CD14-positive monocyte (primary cell): ENCODE measurements around the gene CYP46A1. TPM values are rescaled to one million over a fixed set of nuclear protein-coding genes. Genes with fewer than 3 reads are reported as not detected.

Experiments used
- DNase-seq, 3 donors: peaks; one replicate each; pipeline ENCODE4 v3.0.0-alpha.2; 2011 to 2022
- H2AFZ ChIP-seq: 2 replicates; pipeline ENCODE4 v1.6.0; 2012; ENCODE audit warnings: mild to moderate bottlenecking, low read depth, low read length, inconsistent platforms; ENCODE audit not compliant: insufficient read depth, poor library complexity, severe bottlenecking
- H3K27ac ChIP-seq, 2 donors: 1 replicate in 1 of 2; 2 replicates in 1 of 2; pipeline ENCODE4 v1.5.1; 2012 to 2013; ENCODE audit warnings: low read length in 2 of 2, control low read depth in 1 of 2, inconsistent platforms in 1 of 2, low read depth in 1 of 2, mild to moderate bottlenecking in 1 of 2
- H3K27me3 ChIP-seq, 2 donors: one replicate each; pipeline versions ENCODE4 v1.6.0 to v1.6.1; 2011 to 2013; ENCODE audit warnings: low read length in 2 of 2; ENCODE audit not compliant: control insufficient read depth in 2 of 2, insufficient read depth in 2 of 2
- H3K36me3 ChIP-seq, 2 donors: replicated peaks in 1 of 2; 1 replicate in 1 of 2; 2 replicates in 1 of 2; pipeline versions ENCODE4 v1.5.1 to v1.6.1; 2012 to 2013; ENCODE audit warnings: low read length in 2 of 2, control low read depth in 1 of 2, inconsistent platforms in 1 of 2, mild to moderate bottlenecking in 1 of 2; ENCODE audit not compliant: insufficient read depth in 2 of 2, control insufficient read depth in 1 of 2
- H3K4me1 ChIP-seq, 2 donors: 1 replicate in 1 of 2; 2 replicates in 1 of 2; pipeline versions ENCODE4 v1.5.1 to v1.6.1; 2012 to 2013; ENCODE audit warnings: low read length in 2 of 2, control low read depth in 1 of 2, inconsistent platforms in 1 of 2, mild to moderate bottlenecking in 1 of 2, moderate library complexity in 1 of 2; ENCODE audit not compliant: insufficient read depth in 2 of 2, control insufficient read depth in 1 of 2
- H3K4me2 ChIP-seq: replicated peaks from 2 replicates; pipeline ENCODE3; 2012; ENCODE audit warnings: low read length, moderate library complexity, mild to moderate bottlenecking; ENCODE audit not compliant: poor library complexity, severe bottlenecking; ENCODE audit errors: extremely low read depth
- H3K4me3 ChIP-seq, 3 experiments: fragments of 200-600 bp in 1 of 3; sonication (generic) in 1 of 3; replicated peaks in 1 of 3; 1 replicate in 2 of 3; 2 replicates in 1 of 3; pipeline ENCODE4 v1.5.1; 2011 to 2013; ENCODE audit warnings: low read length in 3 of 3, mild to moderate bottlenecking in 3 of 3, control low read depth in 2 of 3, low read depth in 2 of 3, inconsistent platforms in 1 of 3, moderate library complexity in 1 of 3
- H3K79me2 ChIP-seq: 2 replicates; pipeline ENCODE4 v1.6.0; 2012; ENCODE audit warnings: mild to moderate bottlenecking, control low read depth, inconsistent platforms, low read length, moderate library complexity; ENCODE audit not compliant: insufficient read depth
- H3K9ac ChIP-seq: 2 replicates; pipeline ENCODE4 v1.6.0; 2017; ENCODE audit warnings: low read length, mild to moderate bottlenecking; ENCODE audit not compliant: insufficient read depth, poor library complexity, severe bottlenecking
- H3K9me3 ChIP-seq, 2 donors: replicated peaks in 1 of 2; 1 replicate in 1 of 2; 2 replicates in 1 of 2; pipeline versions ENCODE4 v1.5.1 to v1.6.1; 2012 to 2013; ENCODE audit warnings: low read length in 2 of 2, control low read depth in 1 of 2; ENCODE audit not compliant: control insufficient read depth in 1 of 2, insufficient read depth in 1 of 2
- H4K20me1 ChIP-seq: 2 replicates; pipeline ENCODE4 v1.6.0; 2012; ENCODE audit warnings: mild to moderate bottlenecking, low read length, control low read depth, moderate library complexity; ENCODE audit not compliant: insufficient read depth
- H3K27ac Mint-ChIP-seq, 7 donors: one replicate each; pipeline ENCODE4 v1.8.0; 2020; ENCODE audit warnings: mild to moderate bottlenecking in 7 of 7, mixed read lengths in 7 of 7, moderate library complexity in 6 of 7, inconsistent platforms in 2 of 7
- H3K27me3 Mint-ChIP-seq, 3 donors: one replicate each; pipeline ENCODE4 v1.8.0; 2021 to 2022; ENCODE audit warnings: low read depth in 3 of 3, mild to moderate bottlenecking in 3 of 3, mixed read lengths in 3 of 3, moderate library complexity in 3 of 3, inconsistent platforms in 1 of 3
- H3K36me3 Mint-ChIP-seq, 2 donors: one replicate each; pipeline ENCODE4 v1.8.0; 2020; ENCODE audit warnings: mixed read lengths in 2 of 2, inconsistent platforms in 1 of 2, mild to moderate bottlenecking in 1 of 2
- H3K4me1 Mint-ChIP-seq: one replicate; pipeline ENCODE4 v1.8.0; 2020; ENCODE audit warnings: mild to moderate bottlenecking, mixed read lengths
- H3K4me3 Mint-ChIP-seq, 2 donors: one replicate each; pipeline ENCODE4 v1.8.0; 2020; ENCODE audit warnings: mild to moderate bottlenecking in 2 of 2, mixed read lengths in 2 of 2, moderate library complexity in 1 of 2
- H3K9me3 Mint-ChIP-seq, 7 donors: one replicate each; pipeline ENCODE4 v1.8.0; 2020 to 2022; ENCODE audit warnings: mixed read lengths in 7 of 7, mild to moderate bottlenecking in 6 of 7, moderate library complexity in 6 of 7, inconsistent platforms in 2 of 7
- WGBS: methylation state at CpG from one replicate; pipeline ENCODE4 v1.1.5; 2013; ENCODE audit warnings: missing lambda C conversion rate; ENCODE audit not compliant: insufficient coverage; 5-methylcytosine and 5-hydroxymethylcytosine counted together
- intact Hi-C, 2 donors: fragments of 100-400 bp; cut with micrococcal nuclease; formaldehyde crosslinking; loops; one replicate each; pipeline versions ENCODE4 v1.15.0 to v1.15.1; 2023
- polyA plus RNA-seq, 3 donors: library from polyadenylated mRNA; depleted of rRNA in 1 of 3; unstranded in 2 of 3; stranded (reverse) in 1 of 3; fragments of 300-500 nt in 2 of 3; fragments of >200 nt in 1 of 3; fragmentation: Illumina TruSeq in 2 of 3; gene quantifications; 1 replicate in 2 of 3; 2 replicates in 1 of 3; pipeline ENCODE4 v1.2.3, GENCODE V29; 2012 to 2021
- TF ChIP-seq, protein P1 (sequence below): fragments of 200-600 bp; IDR thresholded peaks from one replicate; pipeline ENCODE4 v1.8.0; 2022; ENCODE audit warnings: antibody characterized with exemption, mild to moderate bottlenecking

CYP46A1 gene
- polyA plus RNA-seq, 3 donors, result not detected

DNA sequence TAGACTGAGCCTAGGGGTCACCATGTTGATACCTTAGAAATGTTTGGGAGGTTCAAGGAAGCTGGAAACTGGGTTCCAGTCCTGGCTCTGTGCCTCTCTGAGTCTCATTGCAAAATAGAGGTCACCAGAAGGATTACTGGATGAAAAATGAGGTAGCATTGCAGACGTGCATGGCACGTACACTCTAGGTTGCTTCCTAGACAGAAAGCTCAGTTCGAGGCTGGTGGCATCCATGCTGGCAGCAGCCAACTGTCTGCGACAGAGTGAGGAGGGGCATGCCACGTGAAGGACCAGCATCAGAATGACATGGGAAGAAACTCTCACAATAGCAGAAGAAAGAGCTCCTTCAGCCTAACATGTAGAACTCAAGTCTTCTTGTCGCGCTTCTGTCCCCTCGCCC, 4.6 kb upstream of the CYP46A1 start:
- H3K27ac Mint-ChIP-seq, result no peak overlapping the region
- 88% methylated on average over 8 of the region's 8 CpGs for WGBS

DNA sequence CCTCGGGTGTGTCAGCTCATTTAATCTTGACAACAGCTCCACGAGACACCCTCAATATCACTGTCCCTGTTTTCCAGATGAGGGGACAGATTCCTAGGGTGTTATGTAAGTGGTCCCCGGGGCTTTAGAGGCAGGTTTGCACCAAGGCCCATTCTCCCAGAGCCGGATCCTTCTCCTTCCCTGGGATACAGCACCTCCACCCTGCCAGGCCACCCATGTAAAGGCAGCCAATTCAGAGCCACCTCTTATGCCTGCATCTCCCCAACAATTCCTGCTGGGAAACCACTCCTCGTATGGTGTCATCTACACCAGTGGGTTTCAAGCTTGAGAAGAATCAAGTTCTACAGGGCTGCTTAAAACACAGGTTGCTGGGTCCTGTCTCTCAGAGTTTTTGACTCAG, 4.1 kb upstream of the CYP46A1 start:
- peaks cover 24 to 39% (median 24%) of the 10 kb centered on the region in 3 donors for H3K27me3 Mint-ChIP-seq
- intact Hi-C loops, result loop anchor here (5.0 to 10.0 kb wide), 3 partner anchors 198 to 515 kb away; partner anchors contain the start of genes CCNK (in 1 of the 2) and SETD3 (in 1 of the 2)
- peaks cover 12% of the 10 kb centered on the region for H3K4me1 Mint-ChIP-seq

More for the DNA sequence above, 4.6 kb upstream of the CYP46A1 start:
- Mint-ChIP-seq H3K4me1 (peaks cover 12% of the 10 kb centered on the region), H3K4me3 (no peak overlapping the region), H3K36me3 (no peaks in the 10 kb centered on the region), H3K27me3 (peaks cover 22 to 38% (median 23%) of the 10 kb centered on the region in 3 donors), H3K9me3 (peaks cover 17 to 41% (median 26%) of the 10 kb centered on the region in 7 donors)
- Histone ChIP-seq H2AFZ (no peak overlapping the region), H3K27ac (no peak overlapping the region), H4K20me1 (no peaks in the 10 kb centered on the region), H3K4me1 (peaks cover 13 to 17% of the 10 kb centered on the region in 2 donors), H3K4me2 (no peak overlapping the region), H3K36me3 (no peaks in the 10 kb centered on the region), H3K9me3 (peaks cover 23 to 27% of the 10 kb centered on the region in 2 donors), H3K9ac (no peak overlapping the region), H3K79me2 (no peaks in the 10 kb centered on the region), H3K27me3 (peaks cover under 1 to 9% of the 10 kb centered on the region in 2 donors), H3K4me3 (no peak overlapping the region)
- TF ChIP-seq, protein P1, sequence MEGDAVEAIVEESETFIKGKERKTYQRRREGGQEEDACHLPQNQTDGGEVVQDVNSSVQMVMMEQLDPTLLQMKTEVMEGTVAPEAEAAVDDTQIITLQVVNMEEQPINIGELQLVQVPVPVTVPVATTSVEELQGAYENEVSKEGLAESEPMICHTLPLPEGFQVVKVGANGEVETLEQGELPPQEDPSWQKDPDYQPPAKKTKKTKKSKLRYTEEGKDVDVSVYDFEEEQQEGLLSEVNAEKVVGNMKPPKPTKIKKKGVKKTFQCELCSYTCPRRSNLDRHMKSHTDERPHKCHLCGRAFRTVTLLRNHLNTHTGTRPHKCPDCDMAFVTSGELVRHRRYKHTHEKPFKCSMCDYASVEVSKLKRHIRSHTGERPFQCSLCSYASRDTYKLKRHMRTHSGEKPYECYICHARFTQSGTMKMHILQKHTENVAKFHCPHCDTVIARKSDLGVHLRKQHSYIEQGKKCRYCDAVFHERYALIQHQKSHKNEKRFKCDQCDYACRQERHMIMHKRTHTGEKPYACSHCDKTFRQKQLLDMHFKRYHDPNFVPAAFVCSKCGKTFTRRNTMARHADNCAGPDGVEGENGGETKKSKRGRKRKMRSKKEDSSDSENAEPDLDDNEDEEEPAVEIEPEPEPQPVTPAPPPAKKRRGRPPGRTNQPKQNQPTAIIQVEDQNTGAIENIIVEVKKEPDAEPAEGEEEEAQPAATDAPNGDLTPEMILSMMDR, result no peak
- DNase-seq, result no peak
- intact Hi-C loops, result no loop called here

More for the DNA sequence above, 4.1 kb upstream of the CYP46A1 start:
- no peak overlapping the region for H3K27ac Mint-ChIP-seq
- no peak overlapping the region for H3K4me3 Mint-ChIP-seq
- no peak overlapping the region for H3K4me2 ChIP-seq
- no peaks in the 10 kb centered on the region for H4K20me1 ChIP-seq
- 100% methylated on average over 1 of the region's 5 CpGs for WGBS
- H3K9me3 ChIP-seq, result peaks cover 25 to 27% of the 10 kb centered on the region in 2 donors
- H3K79me2 ChIP-seq, result no peaks in the 10 kb centered on the region
- no peak overlapping the region for H3K4me3 ChIP-seq
- TF ChIP-seq, protein P1, result no peak
- H3K9me3 Mint-ChIP-seq, result peaks cover 17 to 42% (median 26%) of the 10 kb centered on the region in 7 donors
- peaks cover 15 to 20% of the 10 kb centered on the region in 2 donors for H3K4me1 ChIP-seq
- H3K27ac ChIP-seq, result no peak overlapping the region
- H3K36me3 Mint-ChIP-seq, result no peaks in the 10 kb centered on the region
- no peaks in the 10 kb centered on the region for H3K36me3 ChIP-seq
- no peak overlapping the region for H2AFZ ChIP-seq
- no peak overlapping the region for H3K9ac ChIP-seq
- DNase-seq, result no peak
- H3K27me3 ChIP-seq, result peaks cover 3 to 10% of the 10 kb centered on the region in 2 donors
